T-cell (primary cell): ENCODE measurements around the gene KIAA0753. TPM values are rescaled to one million over a fixed set of nuclear protein-coding genes. Genes with fewer than 3 reads are reported as not detected.

Source experiments
- ATAC-seq, 4 experiments: fragments of 200-7000 bp in 3 of 4; fragments of 150-1000 bp in 1 of 4; cut with Tn5 transposase; replicated peaks in 1 of 4; 1 replicate in 3 of 4; 2 replicates in 1 of 4; pipeline ENCODE4 v1.10.0; 2021; ENCODE audit warnings: moderate library complexity in 3 of 4, mild to moderate bottlenecking in 2 of 4, moderate number of reproducible peaks in 1 of 4
- CTCF ChIA-PET, 2 donors: fragments of 300-600 bp; sonication (Branson Sonifier 250); formaldehyde crosslinking; loops; one replicate each; lab custom pipeline; 2022; ENCODE audit warnings: antibody characterized with exemption in 2 of 2; lab: Charles Lee
- POLR2A ChIA-PET, 2 donors: fragments of 300-600 bp; sonication (Branson Sonifier 250); formaldehyde crosslinking; loops; one replicate each; lab custom pipeline; 2022; ENCODE audit warnings: antibody characterized with exemption in 2 of 2; lab: Charles Lee
- DNase-seq, 35 experiments: peaks; one replicate each; pipeline versions ENCODE4 v3.0.0 to v3.0.0-alpha.2; 2013 to 2023
- H3K27ac ChIP-seq: one replicate; pipeline ENCODE4 v1.5.1; 2013; ENCODE audit warnings: low read length
- H3K27me3 ChIP-seq, 2 experiments: replicated peaks in 1 of 2; 1 replicate in 1 of 2; 2 replicates in 1 of 2; pipeline versions ENCODE4 v1.6.1 to v1.7.0; 2013; ENCODE audit warnings: low read length in 1 of 2, mixed read lengths in 1 of 2; ENCODE audit not compliant: control insufficient read depth in 2 of 2, insufficient read depth in 2 of 2; ENCODE audit errors: extremely low read depth in 1 of 2
- H3K36me3 ChIP-seq, 2 donors: 1 replicate in 1 of 2; 2 replicates in 1 of 2; pipeline versions ENCODE4 v1.6.1 to v1.7.0; 2013; ENCODE audit warnings: low read length in 1 of 2; ENCODE audit not compliant: control insufficient read depth in 2 of 2, insufficient read depth in 1 of 2; ENCODE audit errors: extremely low read depth in 1 of 2
- H3K4me1 ChIP-seq, 2 experiments: 1 replicate in 1 of 2; 2 replicates in 1 of 2; pipeline versions ENCODE4 v1.6.1 to v1.7.0; 2013; ENCODE audit warnings: low read length in 2 of 2, mixed read lengths in 1 of 2; ENCODE audit not compliant: insufficient read depth in 2 of 2, control insufficient read depth in 1 of 2; ENCODE audit errors: extremely low read depth in 1 of 2
- H3K4me3 ChIP-seq, 2 donors: 1 replicate in 1 of 2; 2 replicates in 1 of 2; pipeline versions ENCODE4 v1.5.1 to v1.7.0; 2013; ENCODE audit warnings: mild to moderate bottlenecking in 2 of 2, low read length in 1 of 2, moderate library complexity in 1 of 2; ENCODE audit not compliant: control insufficient read depth in 1 of 2; ENCODE audit errors: extremely low read depth in 1 of 2
- H3K9me3 ChIP-seq: 2 replicates; pipeline ENCODE4 v1.7.0; 2013
- H3K27ac Mint-ChIP-seq, 2 donors: one replicate each; pipeline ENCODE4 v1.8.0; 2020 to 2021; ENCODE audit warnings: mild to moderate bottlenecking in 2 of 2, mixed read lengths in 2 of 2
- H3K27me3 Mint-ChIP-seq, 2 donors: one replicate each; pipeline ENCODE4 v1.8.0; 2021 to 2022; ENCODE audit warnings: mixed read lengths in 2 of 2
- H3K36me3 Mint-ChIP-seq: one replicate; pipeline ENCODE4 v1.8.0; 2021; ENCODE audit warnings: mixed read lengths
- H3K4me1 Mint-ChIP-seq, 3 donors: one replicate each; pipeline ENCODE4 v1.8.0; 2020 to 2022; ENCODE audit warnings: mixed read lengths in 3 of 3, mild to moderate bottlenecking in 1 of 3
- H3K4me3 Mint-ChIP-seq, 3 donors: one replicate each; pipeline ENCODE4 v1.8.0; 2020 to 2022; ENCODE audit warnings: mild to moderate bottlenecking in 3 of 3, mixed read lengths in 3 of 3, moderate library complexity in 3 of 3
- H3K9me3 Mint-ChIP-seq, 3 donors: one replicate each; pipeline ENCODE4 v1.8.0; 2020 to 2022; ENCODE audit warnings: mixed read lengths in 3 of 3
- WGBS: methylation state at CpG from one replicate; pipeline ENCODE4 v1.1.5; 2013; ENCODE audit warnings: missing lambda C conversion rate; ENCODE audit not compliant: insufficient coverage; 5-methylcytosine and 5-hydroxymethylcytosine counted together
- total RNA-seq, 35 experiments: library from RNA in 6 of 35; stranded (reverse) in 6 of 35; fragments of 120-200 nt in 1 of 35; gene quantifications; one replicate each; pipeline versions ENCODE4 v1.2.1 to v1.2.4 and lab custom pipeline; 2013 to 2026

The KIAA0753 gene
- total RNA-seq, 5 donors from 2014 or later (not counting 1 experiment from before 2014, with no cell fraction given), result 12.4 to 16.9 (median 15.9) TPM

- no peaks in the 10 kb centered on the region for H3K9me3 ChIP-seq
- Mint-ChIP-seq H3K9me3 (no peaks in the 10 kb centered on the region), H3K4me3 (no peak overlapping the region), H3K27ac (no peak overlapping the region), H3K27me3 (no peaks in the 10 kb centered on the region), H3K4me1 (peaks cover 15 to 23% (median 19%) of the 10 kb centered on the region in 3 donors), H3K36me3 (peaks cover 26% of the 10 kb centered on the region)
- CTCF ChIA-PET, result no interaction called here
- POLR2A ChIA-PET, result no interaction called here
- H3K4me3 ChIP-seq, result no peak overlapping the region
- H3K27ac ChIP-seq, result no peak overlapping the region
- H3K4me1 ChIP-seq, result peaks cover 0 to 14% of the 10 kb centered on the region in 2 experiments
- no peaks in the 10 kb centered on the region for H3K27me3 ChIP-seq
- H3K36me3 ChIP-seq, result peaks cover 8 to 15% of the 10 kb centered on the region in 2 donors
- WGBS, result 62% methylated on average over 3 of the region's 6 CpGs
- no peak for ATAC-seq
- DNase-seq, result no peak
These were observed 62.0 kb downstream of the KIAA0753 start for GRCh38 chr17:6578491-6578890.

- H3K27ac Mint-ChIP-seq, result no peak overlapping the region
- H3K27me3 Mint-ChIP-seq, result no peaks in the 10 kb centered on the region
- H3K4me3 ChIP-seq, result no peak overlapping the region
- H3K36me3 Mint-ChIP-seq, result peaks cover 19% of the 10 kb centered on the region
- CTCF ChIA-PET, result interaction anchor here in 1 of 2 donors (0.7 kb wide), 1 partner anchor 99 kb away, joined by 4 read pairs; no protein-coding TSS in a partner anchor
- H3K4me3 Mint-ChIP-seq, result no peak overlapping the region
- H3K36me3 ChIP-seq, result peaks cover 8 to 15% of the 10 kb centered on the region in 2 donors
- no peak overlapping the region for H3K27ac ChIP-seq
- no peaks in the 10 kb centered on the region for H3K9me3 Mint-ChIP-seq
- H3K27me3 ChIP-seq, result no peaks in the 10 kb centered on the region
- peaks cover 15 to 23% (median 19%) of the 10 kb centered on the region in 3 donors for H3K4me1 Mint-ChIP-seq
- POLR2A ChIA-PET, result no interaction called here
- ATAC-seq, result no peak
- peaks cover 0 to 14% of the 10 kb centered on the region in 2 experiments for H3K4me1 ChIP-seq
- no peaks in the 10 kb centered on the region for H3K9me3 ChIP-seq
- 100% methylated on average over 2 of the region's 7 CpGs for WGBS
- DNase-seq, result no peak
These were observed 62.7 kb downstream of the KIAA0753 start for GRCh38 chr17:6577686-6578263.

GRCh38 chr17:6576038-6576785, 64.3 kb downstream of the KIAA0753 start:
- no peak for ATAC-seq
- WGBS, result 90% methylated on average over 7 of the region's 7 CpGs

GRCh38 chr17:6575596-6575988, 64.9 kb downstream of the KIAA0753 start:
- ATAC-seq, result no peak
- Histone ChIP-seq H3K36me3 (peaks cover 7 to 10% of the 10 kb centered on the region in 2 donors), H3K4me3 (no peak overlapping the region), H3K27ac (no peak overlapping the region), H3K9me3 (no peaks in the 10 kb centered on the region), H3K27me3 (no peaks in the 10 kb centered on the region), H3K4me1 (peaks cover 0 to 14% of the 10 kb centered on the region in 2 experiments)
- peak overlapping the region in 1 of 3 donors; percentile 45 for H3K4me3 Mint-ChIP-seq
- H3K9me3 Mint-ChIP-seq, result no peaks in the 10 kb centered on the region
- WGBS, result 74% methylated on average over 5 of the region's 5 CpGs
- H3K4me1 Mint-ChIP-seq, result peaks cover 15 to 23% (median 19%) of the 10 kb centered on the region in 3 donors
- POLR2A ChIA-PET, result no interaction called here
- no peak for DNase-seq
- H3K27me3 Mint-ChIP-seq, result no peaks in the 10 kb centered on the region
- H3K36me3 Mint-ChIP-seq, result peaks cover 13% of the 10 kb centered on the region
- CTCF ChIA-PET, result no interaction called here
- peak overlapping the region in 1 of 2 donors; percentile 15 for H3K27ac Mint-ChIP-seq

More at GRCh38 chr17:6576038-6576785, 64.3 kb downstream of the KIAA0753 start:
- ChIA-PET POLR2A (no interaction called here), CTCF (no interaction called here)
- Histone ChIP-seq H3K27ac (no peak overlapping the region), H3K9me3 (no peaks in the 10 kb centered on the region), H3K4me3 (no peak overlapping the region), H3K27me3 (no peaks in the 10 kb centered on the region), H3K4me1 (peaks cover 0 to 14% of the 10 kb centered on the region in 2 experiments), H3K36me3 (peaks cover 8 to 10% of the 10 kb centered on the region in 2 donors)
- no peak for DNase-seq
- H3K4me3 Mint-ChIP-seq, result no peak overlapping the region
- no peaks in the 10 kb centered on the region for H3K9me3 Mint-ChIP-seq
- peaks cover 15 to 23% (median 19%) of the 10 kb centered on the region in 3 donors for H3K4me1 Mint-ChIP-seq
- H3K27ac Mint-ChIP-seq, result no peak overlapping the region
- no peaks in the 10 kb centered on the region for H3K27me3 Mint-ChIP-seq
- H3K36me3 Mint-ChIP-seq, result peaks cover 13% of the 10 kb centered on the region

- H3K36me3 ChIP-seq, result peaks cover 4 to 10% of the 10 kb centered on the region in 2 donors
- H3K9me3 ChIP-seq, result no peaks in the 10 kb centered on the region
- no peaks in the 10 kb centered on the region for H3K9me3 Mint-ChIP-seq
- CTCF ChIA-PET, result no interaction called here
- POLR2A ChIA-PET, result no interaction called here
- peaks cover 0 to 14% of the 10 kb centered on the region in 2 experiments for H3K4me1 ChIP-seq
- peak overlapping the region in 1 of 2 donors; percentile 15 for H3K27ac Mint-ChIP-seq
- H3K4me1 Mint-ChIP-seq, result peaks cover 15 to 23% (median 19%) of the 10 kb centered on the region in 3 donors
- H3K27me3 ChIP-seq, result no peaks in the 10 kb centered on the region
- DNase-seq (peak in 13 of 35 experiments; percentile 6 to 27 (median 15)), ATAC-seq (peak; percentile 55 to 85 (median 71))
- H3K27me3 Mint-ChIP-seq, result no peaks in the 10 kb centered on the region
- peaks cover 13% of the 10 kb centered on the region for H3K36me3 Mint-ChIP-seq
- H3K4me3 ChIP-seq, result no peak overlapping the region
- H3K27ac ChIP-seq, result no peak overlapping the region
- peak overlapping the region in 1 of 3 donors; percentile 45 for H3K4me3 Mint-ChIP-seq
- WGBS, result 41% methylated on average over 22 of the region's 23 CpGs
These were observed 65.6 kb downstream of the KIAA0753 start for GRCh38 chr17:6574687-6575595.
